Measurements from ENCODE around the gene RAX2.

GRCh38 chr19:3776479-3777040, 4.5 kb upstream of the RAX2 start:
- TF ChIP-seq GATA2 (IDR thresholded peaks at IDR 0.05; ENCODE audit: low read depth, low read length), result no peak
- no peak for TF ChIP-seq GATA3 (IDR thresholded peaks at IDR 0.05; ENCODE audit: low read depth, low read length)

Measured in SH-SY5Y (cell line).